GM12878 (cell line): ENCODE results near the gene OR2Z1.

Experiments
- BHLHE40 ChIP-seq, 2 experiments: fragments of 450-650 bp in 1 of 2; IDR thresholded peaks; 2 replicates each; pipeline ENCODE4 v1.6.1; 2011 to 2017; ENCODE audit warnings: low read depth in 2 of 2, borderline replicate concordance in 1 of 2, improper control_type of control experiment in 1 of 2, low read length in 1 of 2, mild to moderate bottlenecking in 1 of 2
- CBX5 ChIP-seq: sonication (generic); IDR thresholded peaks from 2 replicates; pipeline ENCODE4 v1.6.1; 2016; ENCODE audit warnings: low read depth, moderate library complexity, mild to moderate bottlenecking, inconsistent platforms
- POLR2A ChIP-seq: IDR thresholded peaks from 2 replicates; pipeline ENCODE4 v1.6.1; 2011; ENCODE audit warnings: low read depth, mild to moderate bottlenecking, low read length
- POLR2AphosphoS5 ChIP-seq: IDR thresholded peaks from 2 replicates; pipeline ENCODE4 v1.6.1; 2011; ENCODE audit warnings: mild to moderate bottlenecking, low read length, inconsistent platforms
- SIN3A ChIP-seq: IDR thresholded peaks from 2 replicates; pipeline ENCODE4 v1.6.1; 2012; ENCODE audit warnings: low read depth, low read length, improper control_type of control experiment
- TF ChIP-seq, protein P1 (sequence below), 3 experiments: IDR thresholded peaks in 2 of 3; conservative IDR thresholded peaks in 1 of 3; 2 replicates each; pipeline ENCODE4 v1.5.1; 2011; ENCODE audit warnings: low read depth in 3 of 3, low read length in 3 of 3, mild to moderate bottlenecking in 3 of 3, control low read depth in 2 of 3, moderate library complexity in 2 of 3, inconsistent platforms in 1 of 3, mixed read lengths in 1 of 3; ENCODE audit not compliant: control insufficient read depth in 2 of 3, insufficient read depth in 1 of 3; ENCODE audit errors: extremely low read depth in 1 of 3

DNA sequence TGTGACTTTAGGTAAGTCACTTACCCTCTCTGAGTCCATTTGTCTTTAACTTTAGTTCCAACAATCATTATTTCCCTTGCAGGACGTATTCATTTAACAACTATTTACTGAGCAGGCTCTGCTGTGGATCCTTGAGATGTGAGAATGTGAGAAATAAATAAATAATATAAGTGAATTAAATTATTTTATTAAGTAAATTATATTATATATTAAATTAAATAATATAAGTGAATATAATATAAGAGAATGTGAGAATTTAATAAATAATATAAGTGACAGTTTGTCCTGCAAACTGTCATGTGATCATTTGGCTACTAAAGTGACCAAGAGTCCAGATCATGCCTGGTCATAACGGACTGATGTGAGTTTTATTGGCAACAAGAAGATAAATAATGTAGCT lies 598 bp downstream of the OR2Z1 start:
- TF ChIP-seq, protein P1, sequence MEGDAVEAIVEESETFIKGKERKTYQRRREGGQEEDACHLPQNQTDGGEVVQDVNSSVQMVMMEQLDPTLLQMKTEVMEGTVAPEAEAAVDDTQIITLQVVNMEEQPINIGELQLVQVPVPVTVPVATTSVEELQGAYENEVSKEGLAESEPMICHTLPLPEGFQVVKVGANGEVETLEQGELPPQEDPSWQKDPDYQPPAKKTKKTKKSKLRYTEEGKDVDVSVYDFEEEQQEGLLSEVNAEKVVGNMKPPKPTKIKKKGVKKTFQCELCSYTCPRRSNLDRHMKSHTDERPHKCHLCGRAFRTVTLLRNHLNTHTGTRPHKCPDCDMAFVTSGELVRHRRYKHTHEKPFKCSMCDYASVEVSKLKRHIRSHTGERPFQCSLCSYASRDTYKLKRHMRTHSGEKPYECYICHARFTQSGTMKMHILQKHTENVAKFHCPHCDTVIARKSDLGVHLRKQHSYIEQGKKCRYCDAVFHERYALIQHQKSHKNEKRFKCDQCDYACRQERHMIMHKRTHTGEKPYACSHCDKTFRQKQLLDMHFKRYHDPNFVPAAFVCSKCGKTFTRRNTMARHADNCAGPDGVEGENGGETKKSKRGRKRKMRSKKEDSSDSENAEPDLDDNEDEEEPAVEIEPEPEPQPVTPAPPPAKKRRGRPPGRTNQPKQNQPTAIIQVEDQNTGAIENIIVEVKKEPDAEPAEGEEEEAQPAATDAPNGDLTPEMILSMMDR (IDR thresholded peaks at IDR 0.05 in 2 of 3, conservative IDR thresholded peaks at IDR 0.05 in 1 of 3; ENCODE audit: control insufficient read depth in 2 of 3, extremely low read depth in 1 of 3, insufficient read depth in 1 of 3, low read depth in 3 of 3, low read length in 3 of 3) = no peak
- TF ChIP-seq BHLHE40 (IDR thresholded peaks at IDR 0.05; ENCODE audit: borderline replicate concordance in 1 of 2, low read depth in 2 of 2, low read length in 1 of 2) = no peak
- no peak for TF ChIP-seq SIN3A
- TF ChIP-seq POLR2AphosphoS5 = no peak
- no peak for TF ChIP-seq CBX5
- TF ChIP-seq POLR2A = no peak
